ENCODE measurements around the gene SPRED2.

Gene SPRED2

GRCh38 chr2:65432227-65433190 lies at the start of gene SPRED2:
SPRED2 (minus strand) TSS chr2:65432599; CDS start chr2:65431987, 612 bp downstream.
- in situ Hi-C loops (cut with MboI; ENCODE audit: low sequenced_read_pairs), result no loop called here

- in situ Hi-C loops (cut with MboI; ENCODE audit: low sequenced_read_pairs), result no loop called here
Measured at GRCh38 chr2:65481961-65482360, 49.6 kb upstream of the SPRED2 start.

- in situ Hi-C loops (cut with MboI; ENCODE audit: low sequenced_read_pairs), result no loop called here
Measured at GRCh38 chr2:65479524-65479923, 47.1 kb upstream of the SPRED2 start.

- in situ Hi-C loops (cut with MboI; ENCODE audit: low sequenced_read_pairs), result no loop called here
Measured at GRCh38 chr2:65478498-65479135, 46.2 kb upstream of the SPRED2 start.

GRCh38 chr2:65477590-65477989 lies 45.2 kb upstream of the SPRED2 start:
- in situ Hi-C loops (cut with MboI; ENCODE audit: low sequenced_read_pairs), result no loop called here

GRCh38 chr2:65476778-65477177 lies 44.4 kb upstream of the SPRED2 start:
- in situ Hi-C loops (cut with MboI; ENCODE audit: low sequenced_read_pairs), result no loop called here

GRCh38 chr2:65475000-65475399 lies 42.6 kb upstream of the SPRED2 start:
- in situ Hi-C loops (cut with MboI; ENCODE audit: low sequenced_read_pairs), result no loop called here

- in situ Hi-C loops (cut with MboI; ENCODE audit: low sequenced_read_pairs), result no loop called here
Measured at GRCh38 chr2:65473045-65473444, 40.6 kb upstream of the SPRED2 start.

GRCh38 chr2:65471409-65471808 lies 39.0 kb upstream of the SPRED2 start:
- in situ Hi-C loops (cut with MboI; ENCODE audit: low sequenced_read_pairs), result no loop called here

- in situ Hi-C loops (cut with MboI; ENCODE audit: low sequenced_read_pairs), result no loop called here
Measured at GRCh38 chr2:65466551-65466950, 34.2 kb upstream of the SPRED2 start.

GRCh38 chr2:65465857-65466256 lies 33.5 kb upstream of the SPRED2 start:
- in situ Hi-C loops (cut with MboI; ENCODE audit: low sequenced_read_pairs), result no loop called here

- in situ Hi-C loops (cut with MboI; ENCODE audit: low sequenced_read_pairs), result no loop called here
Measured at GRCh38 chr2:65465124-65465523, 32.7 kb upstream of the SPRED2 start.

- in situ Hi-C loops (cut with MboI; ENCODE audit: low sequenced_read_pairs), result no loop called here
Measured at GRCh38 chr2:65464604-65465003, 32.2 kb upstream of the SPRED2 start.

- in situ Hi-C loops (cut with MboI; ENCODE audit: low sequenced_read_pairs), result loop anchor here (10.0 kb wide), 1 partner anchor 86 kb away; no protein-coding TSS in a partner anchor
Measured at GRCh38 chr2:65458999-65459398, 26.6 kb upstream of the SPRED2 start.

GRCh38 chr2:65456886-65457285 lies 24.5 kb upstream of the SPRED2 start:
- in situ Hi-C loops (cut with MboI; ENCODE audit: low sequenced_read_pairs), result loop anchor here (10.0 kb wide), 1 partner anchor 88 kb away; no protein-coding TSS in a partner anchor

- in situ Hi-C loops (cut with MboI; ENCODE audit: low sequenced_read_pairs), result loop anchor here (10.0 kb wide), 1 partner anchor 89 kb away; no protein-coding TSS in a partner anchor
Measured at GRCh38 chr2:65456064-65456463, 23.7 kb upstream of the SPRED2 start.

GRCh38 chr2:65453916-65454315 lies 21.5 kb upstream of the SPRED2 start:
- in situ Hi-C loops (cut with MboI; ENCODE audit: low sequenced_read_pairs), result loop anchor here (10.0 kb wide), 1 partner anchor 91 kb away; no protein-coding TSS in a partner anchor

- in situ Hi-C loops (cut with MboI; ENCODE audit: low sequenced_read_pairs), result loop anchor here (10.0 kb wide), 1 partner anchor 92 kb away; no protein-coding TSS in a partner anchor
Measured at GRCh38 chr2:65452150-65452895, 19.9 kb upstream of the SPRED2 start.

- in situ Hi-C loops (cut with MboI; ENCODE audit: low sequenced_read_pairs), result loop anchor here (10.0 kb wide), 1 partner anchor 94 kb away; no protein-coding TSS in a partner anchor
Measured at GRCh38 chr2:65450810-65451209, 18.4 kb upstream of the SPRED2 start.

- in situ Hi-C loops (cut with MboI; ENCODE audit: low sequenced_read_pairs), result loop anchor here (10.0 kb wide), 1 partner anchor 94 kb away; no protein-coding TSS in a partner anchor
Measured at GRCh38 chr2:65450393-65450792, 18.0 kb upstream of the SPRED2 start.
